Middle frontal gyrus (tissue), 1 donor: ENCODE measurements around the gene OPN1SW.

Experiments used
- DNase-seq: peaks from one replicate; pipeline ENCODE4 v3.0.0-alpha.2; 2015; ENCODE audit warnings: low spot score; ENCODE audit errors: extremely low spot score

OPN1SW gene, protein sequence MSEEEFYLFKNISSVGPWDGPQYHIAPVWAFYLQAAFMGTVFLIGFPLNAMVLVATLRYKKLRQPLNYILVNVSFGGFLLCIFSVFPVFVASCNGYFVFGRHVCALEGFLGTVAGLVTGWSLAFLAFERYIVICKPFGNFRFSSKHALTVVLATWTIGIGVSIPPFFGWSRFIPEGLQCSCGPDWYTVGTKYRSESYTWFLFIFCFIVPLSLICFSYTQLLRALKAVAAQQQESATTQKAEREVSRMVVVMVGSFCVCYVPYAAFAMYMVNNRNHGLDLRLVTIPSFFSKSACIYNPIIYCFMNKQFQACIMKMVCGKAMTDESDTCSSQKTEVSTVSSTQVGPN

DNA sequence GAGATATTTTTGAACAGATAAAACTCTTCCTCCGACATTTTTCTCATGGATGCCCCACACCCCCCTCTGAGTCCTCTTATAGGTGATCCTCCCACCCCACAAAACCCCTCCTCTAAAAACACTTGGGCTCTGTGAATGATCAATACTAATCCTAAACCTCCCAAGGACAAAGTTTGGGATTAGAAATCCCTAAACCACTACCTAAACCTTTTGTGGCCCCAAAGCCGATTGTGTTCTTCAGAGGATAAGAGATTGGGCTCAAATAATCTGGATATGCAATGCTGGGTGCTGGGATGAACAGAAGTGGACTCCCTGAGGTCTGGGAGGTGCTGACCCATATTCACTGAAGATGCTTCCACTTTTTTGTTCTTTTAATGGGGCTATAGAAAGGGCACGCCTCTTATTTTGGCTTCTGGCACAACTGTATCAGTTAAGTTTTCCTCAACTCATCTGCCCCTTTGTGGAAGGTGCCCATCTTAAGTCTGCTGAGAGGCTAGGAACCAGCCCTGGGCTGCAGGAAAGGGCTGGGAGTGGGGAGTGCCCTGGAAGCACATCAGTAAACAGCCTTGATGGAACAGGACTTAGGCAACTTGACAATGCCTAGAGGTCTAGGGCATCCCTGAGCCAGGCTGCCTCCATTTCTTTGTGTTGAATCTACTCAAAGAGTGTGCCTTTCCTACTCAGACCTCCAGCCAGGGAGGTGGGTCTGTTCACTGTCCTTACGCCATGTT lies at the start of gene OPN1SW:
OPN1SW (minus strand) TSS at position 51 of the 731 bp plus-strand sequence; CDS start at position 38, 13 bp downstream.
- no peak for DNase-seq

DNA sequence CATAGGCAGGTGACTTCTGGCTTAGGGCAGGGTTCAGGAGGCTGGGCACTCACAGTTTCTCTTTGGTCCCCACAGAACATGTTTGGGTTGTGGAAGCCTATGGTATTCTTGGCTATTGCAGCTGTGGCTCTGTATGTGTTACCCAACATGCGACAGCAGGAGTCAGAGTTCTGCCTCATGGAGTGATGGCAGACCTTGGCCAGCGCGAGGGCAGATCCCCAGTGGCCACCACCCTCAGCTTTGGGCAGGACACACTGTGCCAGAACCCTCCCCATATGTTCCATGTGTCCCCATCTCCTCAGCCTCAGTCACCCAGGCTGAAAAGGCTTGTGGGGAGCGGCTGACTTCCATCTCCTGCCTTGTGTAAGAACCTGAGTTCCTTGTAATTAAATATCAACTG lies 46.1 kb upstream of the OPN1SW start:
- no peak for DNase-seq

DNA sequence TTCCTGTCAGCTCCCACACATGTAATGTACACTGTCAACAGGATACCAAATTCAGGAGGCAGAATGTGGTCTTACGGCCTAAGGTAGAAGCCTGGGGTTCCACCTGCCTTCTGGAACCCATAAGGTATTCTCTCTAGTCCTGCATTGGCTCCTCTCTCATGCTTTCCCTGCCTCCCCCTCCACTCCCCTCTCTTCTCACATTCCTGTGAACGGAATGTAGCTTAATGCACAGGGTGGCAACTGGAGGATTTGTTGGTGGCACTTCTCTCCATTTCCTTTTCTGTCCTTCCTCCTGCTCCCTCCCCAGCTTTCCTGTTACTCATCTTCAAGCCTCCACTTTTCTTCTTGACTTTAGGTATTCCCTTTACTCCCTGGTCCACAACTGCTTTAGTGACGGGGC lies 43.1 kb upstream of the OPN1SW start:
- DNase-seq: no peak

DNA sequence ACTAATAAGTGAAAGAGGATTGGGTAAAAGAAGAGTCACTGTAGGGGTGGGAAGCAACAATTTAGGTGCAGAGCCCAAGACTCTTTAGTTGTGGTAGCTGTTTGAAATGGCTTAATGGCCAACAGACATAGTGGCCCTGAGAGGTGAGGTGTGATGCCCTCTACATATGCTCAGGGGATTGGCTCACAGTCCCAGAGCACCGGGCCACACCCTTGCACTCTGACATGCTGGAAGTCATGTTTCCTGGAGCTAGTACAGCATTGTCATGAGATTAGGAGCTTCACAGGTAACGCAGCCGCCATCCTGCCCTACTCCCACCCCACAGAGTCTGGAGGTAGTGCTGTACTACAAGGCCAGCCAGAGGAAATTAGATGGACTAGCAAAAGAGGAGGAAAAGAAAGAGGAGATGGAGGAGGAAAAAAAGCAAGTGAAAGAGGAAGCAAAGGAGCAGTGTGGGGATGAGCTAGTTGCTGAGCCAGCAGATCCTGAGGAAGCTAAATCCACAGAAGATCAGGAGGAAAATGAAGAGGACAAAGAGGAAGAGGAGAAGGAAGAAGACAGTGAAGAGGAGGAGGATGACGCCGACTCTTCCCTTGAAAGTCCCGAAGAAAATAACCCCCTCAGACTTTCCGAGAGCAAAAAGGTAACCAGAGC lies 39.8 kb upstream of the OPN1SW start:
- DNase-seq: no peak

DNA sequence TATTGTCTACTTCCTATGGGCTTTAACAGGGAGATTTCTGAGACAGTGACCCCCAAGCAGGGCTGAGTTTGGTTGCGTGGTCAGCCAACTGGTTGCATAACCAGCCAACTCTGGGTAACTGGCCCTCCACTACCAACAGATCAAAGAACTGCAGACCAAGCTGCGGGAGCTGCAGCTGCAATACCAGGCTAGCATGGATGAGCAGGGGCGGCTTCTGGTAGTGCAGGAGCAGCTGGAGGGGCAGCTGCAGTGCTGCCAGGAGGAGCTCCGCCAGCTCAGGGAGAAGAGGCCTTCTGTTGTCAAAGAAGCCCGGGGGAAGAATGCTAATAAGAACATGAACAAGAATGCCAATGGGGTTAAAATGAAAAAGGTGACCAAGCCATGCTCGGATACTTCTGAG lies 38.9 kb upstream of the OPN1SW start:
- DNase-seq: peak; percentile 37

DNA sequence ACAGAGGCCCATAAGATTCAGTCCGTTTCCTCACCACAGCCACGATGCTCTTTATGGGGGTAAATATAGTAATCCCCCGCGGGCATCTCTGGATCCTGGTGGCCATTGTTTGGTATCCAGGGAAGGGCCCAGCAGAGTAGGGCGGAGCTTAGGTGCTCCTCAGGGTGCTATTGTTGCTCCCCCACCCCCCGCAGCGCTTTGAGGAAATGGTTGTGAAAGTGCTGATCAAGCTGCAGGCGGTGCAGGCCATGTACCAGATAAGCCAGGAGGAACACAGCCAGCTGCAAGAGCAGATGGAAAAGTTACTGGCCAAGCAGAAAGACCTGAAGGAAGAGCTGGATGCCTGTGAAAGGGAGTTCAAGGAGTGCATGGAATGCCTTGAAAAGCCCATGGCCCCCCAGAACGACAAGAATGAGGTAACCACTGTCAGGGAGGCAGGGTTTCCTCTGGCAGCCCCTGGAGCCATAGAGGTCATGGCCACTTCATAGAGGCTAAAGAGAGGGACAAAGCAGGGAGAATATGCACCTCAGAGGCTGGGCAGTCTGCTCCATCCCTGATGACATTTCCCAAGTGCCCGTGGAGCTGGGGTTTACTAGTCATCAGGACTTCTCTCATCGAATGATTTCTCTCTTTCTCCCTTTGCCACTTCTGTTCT lies 37.0 kb upstream of the OPN1SW start:
- DNase-seq: no peak

DNA sequence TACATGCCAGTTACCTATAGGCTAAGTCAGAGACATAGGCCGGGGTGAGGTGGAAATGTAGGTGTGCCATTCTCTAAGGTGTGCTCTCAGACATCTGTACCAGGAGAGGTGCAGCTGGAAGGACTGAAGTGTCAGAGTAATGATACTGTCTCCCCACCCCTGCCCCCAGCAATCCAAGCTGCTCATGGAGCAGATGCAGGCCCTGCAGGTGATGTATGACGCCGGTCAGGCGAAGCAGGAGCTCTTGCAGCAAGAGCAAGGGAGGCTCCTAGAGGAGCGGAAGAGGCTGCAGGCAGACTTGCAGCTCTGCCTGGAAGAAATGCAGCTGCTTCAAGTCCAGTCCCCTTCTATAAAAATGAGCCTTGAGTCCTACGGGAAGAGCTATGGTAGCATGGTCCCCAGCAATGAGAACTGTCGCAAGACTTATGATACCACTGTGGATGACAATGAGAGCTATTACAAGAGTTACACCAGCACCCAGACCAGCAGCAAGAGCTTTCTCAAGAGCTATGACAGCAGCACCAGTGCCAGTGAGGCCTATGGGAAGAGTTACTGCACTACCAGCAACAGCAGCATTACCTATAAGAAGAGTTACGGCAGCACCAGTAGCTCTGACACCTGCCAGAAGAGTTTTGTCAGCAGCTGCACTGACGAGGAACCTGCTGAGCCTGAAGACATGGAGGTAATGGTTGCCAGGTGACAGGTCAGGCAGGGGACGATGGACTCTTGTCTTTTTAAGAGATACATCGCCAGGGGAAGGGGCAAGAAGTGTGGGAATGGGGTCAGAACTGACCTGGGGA lies 36.2 kb upstream of the OPN1SW start:
- no peak for DNase-seq

DNA sequence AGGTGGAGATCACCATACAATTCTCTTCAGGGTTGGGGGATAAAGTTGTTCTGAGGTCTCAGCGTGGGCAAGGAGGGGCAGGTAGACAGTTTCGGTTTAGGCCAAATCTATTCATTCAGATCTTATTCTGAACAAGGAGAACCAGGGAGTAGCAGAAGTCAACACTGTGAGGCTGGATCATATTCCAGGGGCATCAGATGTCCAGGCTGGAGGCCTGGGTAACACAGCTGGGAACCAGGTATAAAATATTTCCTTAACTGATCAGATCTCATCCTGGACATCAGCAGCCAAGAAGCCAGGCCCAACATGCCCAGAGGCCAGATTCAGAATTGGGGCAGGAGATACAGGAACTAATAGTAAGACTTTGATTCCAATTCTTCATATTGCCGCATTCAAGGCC lies 35.4 kb upstream of the OPN1SW start:
- DNase-seq: no peak

DNA sequence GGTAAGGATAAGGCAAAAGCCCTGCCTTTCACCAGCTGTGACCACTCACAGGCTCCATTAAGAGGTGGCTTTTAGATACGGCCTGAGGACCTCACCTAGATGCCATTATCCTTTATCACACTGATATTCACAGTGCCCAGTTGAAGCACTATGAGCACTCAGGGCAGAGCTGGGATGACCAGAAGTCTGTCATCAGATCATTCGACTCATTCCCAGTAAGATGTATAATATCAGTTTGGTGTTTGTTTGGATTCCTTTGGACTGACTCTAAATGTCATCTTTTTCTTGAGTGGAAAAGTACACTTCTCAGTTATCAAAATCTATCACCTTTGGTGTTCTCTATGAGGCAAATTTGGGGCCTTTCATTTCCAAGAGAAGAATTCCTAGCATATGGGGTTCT lies 34.9 kb upstream of the OPN1SW start:
- no peak for DNase-seq

DNA sequence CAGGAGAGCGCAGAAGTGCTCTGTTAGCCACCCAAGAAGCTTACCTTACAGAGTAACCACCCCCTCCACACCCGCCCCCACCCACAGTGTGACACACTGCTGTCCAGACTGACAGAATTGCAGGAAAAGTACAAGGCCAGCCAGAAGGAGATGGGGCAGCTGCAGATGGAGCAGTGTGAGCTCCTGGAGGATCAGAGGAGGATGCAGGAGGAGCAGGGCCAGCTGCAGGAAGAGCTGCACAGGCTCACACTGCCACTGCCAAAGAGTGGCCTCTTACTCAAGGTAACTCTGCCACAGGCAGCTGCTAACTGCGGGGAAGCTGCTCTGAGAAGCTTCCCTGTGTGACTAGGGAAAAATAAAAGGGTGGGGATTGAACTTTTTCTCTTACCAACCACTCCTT lies 33.8 kb upstream of the OPN1SW start:
- DNase-seq: no peak

DNA sequence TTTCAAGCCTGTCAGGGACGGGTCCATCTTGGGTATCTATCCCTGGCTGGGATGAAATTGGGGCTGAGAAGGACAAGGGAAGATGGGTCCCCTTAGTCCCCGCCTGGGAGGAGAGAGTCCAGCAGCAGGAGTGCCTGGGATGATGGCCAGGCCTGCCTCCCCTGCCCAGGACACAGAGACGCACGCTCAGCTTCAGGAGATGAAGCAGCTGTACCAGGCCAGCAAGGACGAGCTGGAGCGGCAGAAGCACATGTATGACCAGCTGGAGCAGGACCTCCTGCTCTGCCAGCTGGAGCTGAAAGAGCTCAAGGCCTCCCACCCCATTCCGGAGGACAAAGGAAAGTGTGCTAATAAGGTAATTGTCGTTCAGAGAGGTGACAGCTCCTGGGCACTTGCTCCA lies 31.6 kb upstream of the OPN1SW start:
- no peak for DNase-seq

DNA sequence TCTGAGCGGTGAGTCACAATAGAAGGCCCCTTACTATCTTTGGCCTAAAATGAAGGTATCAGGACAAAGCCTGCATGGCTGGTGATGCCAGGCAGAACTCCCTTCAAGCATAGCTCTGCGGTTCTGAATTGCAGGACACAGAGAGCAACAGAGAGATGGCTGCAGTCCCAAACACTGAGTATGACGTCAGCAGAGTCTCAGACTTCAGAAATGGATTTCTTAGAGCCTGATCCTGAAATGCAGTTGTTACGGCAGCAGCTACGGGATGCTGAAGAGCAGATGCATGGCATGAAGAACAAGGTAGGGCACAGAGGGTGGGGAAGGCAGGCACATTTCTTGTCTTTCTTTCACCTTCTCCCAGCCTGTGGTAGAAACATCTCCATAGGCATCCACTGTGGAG lies 29.6 kb upstream of the OPN1SW start:
- no peak for DNase-seq

DNA sequence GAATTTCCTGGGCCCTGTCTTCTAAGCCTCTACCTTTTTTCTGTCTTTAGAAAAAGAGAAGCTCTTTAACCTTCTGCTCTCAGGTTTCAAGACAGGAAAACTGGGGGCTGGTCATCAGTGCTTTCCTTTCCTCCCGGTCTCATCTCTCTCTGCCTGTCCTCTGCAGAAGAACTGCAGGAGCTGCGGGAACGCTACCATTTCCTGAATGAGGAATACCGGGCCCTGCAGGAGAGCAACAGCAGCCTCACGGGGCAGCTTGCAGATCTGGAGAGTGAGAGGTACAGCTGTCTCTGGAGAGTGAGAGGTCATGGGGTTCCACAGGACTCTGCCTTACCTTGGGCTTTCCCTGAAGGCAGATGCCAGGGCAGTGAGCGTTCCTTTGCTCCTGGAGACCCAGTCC lies 28.9 kb upstream of the OPN1SW start:
- DNase-seq: no peak

DNA sequence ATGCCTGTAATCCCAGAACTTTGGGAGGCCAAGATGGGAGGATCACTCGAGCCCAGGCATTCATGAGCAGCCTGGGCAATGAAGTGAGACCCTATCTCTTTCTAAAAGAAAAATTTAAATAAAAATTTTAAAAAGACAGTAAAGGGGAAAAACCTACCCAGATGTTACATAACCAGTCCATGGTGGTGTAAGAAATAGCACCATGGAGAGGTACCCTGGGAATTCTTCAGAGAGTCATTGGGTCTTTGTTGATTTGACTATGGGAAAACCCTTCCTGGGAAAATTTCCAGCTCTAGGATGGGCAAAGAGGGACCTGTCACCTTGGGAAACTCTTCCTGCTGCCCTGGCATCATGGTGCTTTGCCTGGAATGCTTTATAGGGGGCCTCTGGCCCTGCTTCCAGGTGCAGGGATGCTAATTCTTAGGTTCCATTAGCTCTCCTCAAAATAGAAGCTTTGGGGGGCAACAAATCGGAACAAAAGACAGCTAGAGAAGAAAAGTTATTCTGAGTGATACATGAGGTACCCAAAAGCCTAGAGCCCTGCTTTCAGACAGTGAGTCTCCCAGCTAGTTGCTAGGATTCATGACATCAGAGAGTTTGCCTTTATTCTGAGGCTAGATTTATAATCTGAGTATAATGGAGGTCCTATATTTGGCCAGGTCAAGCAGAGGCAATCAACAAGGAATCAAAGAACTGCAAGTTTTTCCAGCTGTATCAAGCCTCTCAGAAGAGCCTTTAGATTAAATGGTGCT lies 26.2 kb upstream of the OPN1SW start:
- DNase-seq: no peak

DNA sequence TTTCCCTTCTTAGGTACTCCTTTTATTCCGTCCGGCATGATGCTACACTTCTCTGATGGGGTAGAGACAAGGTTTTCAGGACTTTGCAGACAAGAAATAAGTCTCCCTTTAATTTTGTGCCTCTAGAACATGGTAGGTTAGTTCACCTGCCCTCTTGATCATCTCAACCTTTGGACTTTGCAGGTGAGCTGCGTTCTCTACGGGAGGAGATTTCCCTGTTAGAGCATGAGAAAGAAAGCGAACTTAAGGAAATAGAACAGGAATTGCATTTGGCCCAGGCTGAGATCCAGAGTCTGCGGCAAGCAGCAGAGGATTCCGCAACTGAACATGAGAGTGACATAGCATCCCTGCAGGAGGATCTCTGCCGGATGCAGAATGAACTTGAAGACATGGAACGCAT lies 25.4 kb upstream of the OPN1SW start:
- DNase-seq: no peak

DNA sequence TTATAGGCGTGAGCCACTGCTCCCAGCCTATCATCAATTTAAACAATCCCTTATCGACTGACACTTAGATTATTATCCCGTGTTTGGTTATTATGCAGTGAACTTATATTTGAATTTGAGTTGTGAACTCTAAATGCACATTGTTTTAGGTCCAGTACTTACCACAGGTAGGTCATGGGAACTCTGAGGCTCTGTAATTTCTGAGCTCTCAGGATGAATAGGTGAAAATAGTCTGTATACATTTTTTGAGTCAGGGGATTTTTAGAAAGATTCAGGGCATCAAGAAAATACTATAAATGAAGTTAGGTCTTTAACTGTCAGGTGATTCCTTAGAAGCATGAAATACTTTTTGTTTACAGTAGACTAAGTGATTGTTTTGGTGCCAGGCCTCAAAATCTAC lies 25.0 kb upstream of the OPN1SW start:
- DNase-seq: no peak

DNA sequence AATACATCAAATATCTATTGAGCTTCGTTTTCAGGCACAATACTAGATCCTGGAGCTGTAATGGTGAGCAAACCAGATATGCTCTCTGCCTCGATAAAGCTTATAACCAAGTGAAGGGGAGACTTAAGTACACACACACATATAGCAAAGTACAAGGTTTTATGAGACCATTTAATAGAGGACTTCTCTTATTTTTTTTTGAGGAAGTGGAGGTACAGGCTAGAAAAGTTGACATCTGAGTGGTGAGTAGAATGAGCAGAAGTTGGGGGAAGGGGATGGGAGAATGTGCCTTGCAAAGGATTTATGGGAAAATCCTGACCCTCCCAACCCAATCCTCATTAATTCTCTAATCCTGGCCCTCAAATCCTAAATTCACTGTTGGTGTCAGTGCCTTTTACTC lies 23.9 kb upstream of the OPN1SW start:
- no peak for DNase-seq

DNA sequence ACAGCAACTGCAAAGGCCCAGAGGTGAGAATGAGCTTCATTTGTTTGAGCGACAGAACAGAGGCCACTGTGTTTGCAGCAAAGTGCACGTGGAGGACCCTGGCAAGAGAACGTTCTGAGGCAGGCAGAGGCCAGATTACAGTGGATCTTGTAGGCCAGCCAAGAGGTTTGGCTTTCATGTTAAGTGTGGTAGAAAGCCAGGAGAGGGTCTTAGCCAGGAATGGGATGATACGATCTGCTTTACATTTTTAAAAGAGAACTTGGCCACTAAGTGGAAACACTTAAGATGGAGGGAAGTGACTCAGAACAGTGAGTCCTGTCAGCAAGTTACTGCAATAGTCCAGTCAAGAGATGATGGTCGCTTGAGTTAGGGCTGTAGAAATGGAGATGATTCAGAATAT lies 20.7 kb upstream of the OPN1SW start:
- no peak for DNase-seq

DNA sequence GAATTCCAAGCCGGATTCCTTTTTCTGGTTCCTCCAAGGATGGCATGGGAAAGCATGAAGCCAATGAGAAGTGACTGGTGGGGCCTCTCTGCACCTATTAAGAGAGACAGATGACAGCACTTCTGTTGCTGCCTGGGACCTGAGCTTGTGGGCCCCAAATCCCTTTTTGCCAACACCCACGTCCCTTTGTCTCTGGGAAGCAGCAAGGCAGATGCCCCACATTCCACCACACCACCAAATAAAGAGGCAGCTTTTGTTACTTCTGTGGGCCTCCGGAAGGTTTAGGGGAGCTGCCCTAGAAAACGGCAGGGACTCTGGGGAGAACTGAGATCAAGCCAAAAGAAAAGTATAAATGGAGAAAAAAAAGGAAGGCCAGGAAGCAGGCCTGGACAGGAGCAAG lies 19.5 kb upstream of the OPN1SW start:
- DNase-seq: no peak

DNA sequence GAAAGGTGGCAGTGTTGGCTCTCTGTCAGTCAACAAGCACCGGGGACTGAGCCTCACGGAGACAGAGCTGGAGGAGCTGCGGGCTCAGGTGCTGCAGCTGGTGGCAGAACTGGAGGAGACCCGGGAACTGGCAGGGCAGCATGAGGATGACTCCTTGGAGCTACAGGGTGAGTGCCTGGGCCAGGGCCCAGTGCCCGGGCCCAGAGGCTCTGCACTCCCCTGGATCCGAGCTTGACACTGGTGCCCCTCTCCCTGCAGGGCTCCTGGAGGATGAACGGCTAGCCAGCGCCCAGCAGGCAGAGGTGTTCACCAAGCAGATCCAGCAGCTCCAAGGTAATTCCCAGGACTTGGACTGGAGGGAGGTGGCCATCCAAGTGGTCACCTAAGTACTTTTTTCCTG lies 18.8 kb upstream of the OPN1SW start:
- DNase-seq: no peak
